Smooth muscle cell (in vitro differentiated cells): ENCODE results near the gene MYO9A. TPM values are rescaled to one million over a fixed set of nuclear protein-coding genes. Genes with fewer than 3 reads are reported as not detected.
"Not testable (repeated sequence)": the region's sequence is repeated elsewhere in the genome, so short reads cannot be mapped to it uniquely, and the experiment has no call there.

Experiments
- DNase-seq: peaks from one replicate; lab custom pipeline; 2025; ENCODE audit not compliant: unreplicated experiment; lab: John Stamatoyannopoulos, UW
- H2AFZ ChIP-seq: fragments of 200-600 bp; sonication (generic); 2 replicates; pipeline ENCODE4 v1.6.0; 2016; ENCODE audit warnings: antibody characterized with exemption, low read depth, mild to moderate bottlenecking
- H3F3A ChIP-seq: fragments of 200-600 bp; sonication (generic); 2 replicates; pipeline ENCODE4 v1.6.0; 2017; ENCODE audit warnings: antibody characterized with exemption, low read depth
- H3K27ac ChIP-seq: fragments of 200-600 bp; sonication (generic); 2 replicates; pipeline ENCODE4 v1.5.1; 2016; ENCODE audit warnings: low read depth, mild to moderate bottlenecking
- H3K27me3 ChIP-seq: fragments of 200-600 bp; sonication (generic); 2 replicates; pipeline ENCODE4 v1.6.1; 2016; ENCODE audit warnings: low read depth, mild to moderate bottlenecking
- H3K36me3 ChIP-seq: fragments of 200-600 bp; sonication (generic); 2 replicates; pipeline ENCODE4 v1.5.1; 2016; ENCODE audit warnings: low read depth
- H3K4me1 ChIP-seq: fragments of 200-600 bp; sonication (generic); 2 replicates; pipeline ENCODE4 v1.5.1; 2016; ENCODE audit warnings: low read depth
- H3K4me2 ChIP-seq: fragments of 200-600 bp; sonication (generic); 2 replicates; pipeline ENCODE4 v1.6.0; 2016; ENCODE audit warnings: mild to moderate bottlenecking
- H3K4me3 ChIP-seq: fragments of 200-600 bp; sonication (generic); 2 replicates; pipeline ENCODE4 v1.5.1; 2016; ENCODE audit warnings: mild to moderate bottlenecking
- H3K79me2 ChIP-seq: fragments of 200-600 bp; sonication (generic); 2 replicates; pipeline ENCODE4 v1.6.0; 2016; ENCODE audit warnings: low read depth, mild to moderate bottlenecking
- H3K9ac ChIP-seq: fragments of 200-600 bp; sonication (generic); 2 replicates; pipeline ENCODE4 v1.6.0; 2016; ENCODE audit warnings: low read depth
- H3K9me3 ChIP-seq: fragments of 200-600 bp; sonication (generic); replicated peaks from 2 replicates; pipeline ENCODE4 v1.5.1; 2016; ENCODE audit warnings: low read depth
- H4K20me1 ChIP-seq: fragments of 200-600 bp; sonication (generic); 2 replicates; pipeline ENCODE4 v1.6.0; 2016; ENCODE audit warnings: low read depth
- CTCF ChIP-seq: fragments of 200-600 bp; sonication (generic); IDR thresholded peaks from 2 replicates; pipeline ENCODE4 v1.5.1; 2017; ENCODE audit warnings: borderline replicate concordance, mild to moderate bottlenecking, antibody characterized with exemption; ENCODE audit not compliant: insufficient read depth, poor library complexity, severe bottlenecking
- WGBS: methylation state at CpG from one replicate; pipeline ENCODE4 v1.1.7; 2016; ENCODE audit warnings: low lambda C conversion rate; 5-methylcytosine and 5-hydroxymethylcytosine counted together
- polyA plus RNA-seq: library from polyadenylated mRNA; unstranded; fragments of >200 nt; fragmentation: Nextera tagmentation; extraction: Ambion mirVana; gene quantifications from 2 replicates; pipeline ENCODE4 v1.2.1, GENCODE V29; 2016
- total RNA-seq: library from RNA; depleted of rRNA; stranded (reverse); fragments of >200 nt; gene quantifications from 2 replicates; pipeline ENCODE4 v1.2.3, GENCODE V29; 2014

The MYO9A gene
- total and polyA plus RNA-seq, 2 experiments from 2014 or later, result 10.7 to 36.9 TPM

GRCh38 chr15:71885390-71885789 is 232.6 kb downstream of the MYO9A start:
- no peak overlapping the region for H3K4me3 ChIP-seq
- DNase-seq, result no peak
- WGBS, result 98% methylated on average over 6 of the region's 6 CpGs

GRCh38 chr15:71883447-71883846 is 234.5 kb downstream of the MYO9A start:
- H3K4me1 ChIP-seq, result peaks cover 15% of the 10 kb centered on the region
- H3K4me3 ChIP-seq, result no peak overlapping the region
- no peak overlapping the region for H3K27ac ChIP-seq
- H3K27me3 ChIP-seq, result no peaks in the 10 kb centered on the region
- H3F3A ChIP-seq, result no peaks in the 10 kb centered on the region
- no peak overlapping the region for H3K4me2 ChIP-seq
- no peak overlapping the region for H3K9ac ChIP-seq
- 93% methylated on average over 1 of the region's 1 CpG for WGBS
- no peak for DNase-seq
- no peak for TF ChIP-seq CTCF
- no peaks in the 10 kb centered on the region for H3K9me3 ChIP-seq
- peaks cover 15% of the 10 kb centered on the region for H3K36me3 ChIP-seq
- H4K20me1 ChIP-seq, result no peaks in the 10 kb centered on the region
- H2AFZ ChIP-seq, result no peak overlapping the region
- no peaks in the 10 kb centered on the region for H3K79me2 ChIP-seq

More at GRCh38 chr15:71885390-71885789, 232.6 kb downstream of the MYO9A start:
- Histone ChIP-seq H3K36me3 (peaks cover 5% of the 10 kb centered on the region), H3K27ac (no peak overlapping the region), H3K27me3 (no peaks in the 10 kb centered on the region), H3K9me3 (no peaks in the 10 kb centered on the region), H3K4me2 (no peak overlapping the region), H3F3A (no peaks in the 10 kb centered on the region), H3K79me2 (no peaks in the 10 kb centered on the region), H2AFZ (no peak overlapping the region), H3K4me1 (peaks cover 10% of the 10 kb centered on the region), H4K20me1 (no peaks in the 10 kb centered on the region), H3K9ac (no peak overlapping the region)
- TF ChIP-seq CTCF, result no peak

GRCh38 chr15:71880276-71880675 is 237.7 kb downstream of the MYO9A start:
- Histone ChIP-seq H3F3A (no peaks in the 10 kb centered on the region), H3K4me1 (peaks cover 11% of the 10 kb centered on the region), H3K9me3 (no peaks in the 10 kb centered on the region), H3K27ac (no peak overlapping the region), H3K36me3 (peaks cover 11% of the 10 kb centered on the region), H3K27me3 (no peaks in the 10 kb centered on the region), H3K4me3 (no peak overlapping the region), H4K20me1 (no peaks in the 10 kb centered on the region), H2AFZ (no peak overlapping the region), H3K9ac (no peak overlapping the region), H3K79me2 (no peaks in the 10 kb centered on the region), H3K4me2 (no peak overlapping the region)
- WGBS, result 82% methylated on average over 6 of the region's 6 CpGs
- no peak for TF ChIP-seq CTCF
- no peak for DNase-seq

- no peaks in the 10 kb centered on the region for H3F3A ChIP-seq
- no peak overlapping the region for H2AFZ ChIP-seq
- no peak for TF ChIP-seq CTCF
- no peak overlapping the region for H3K27ac ChIP-seq
- H3K36me3 ChIP-seq, result peaks cover 5% of the 10 kb centered on the region
- H3K27me3 ChIP-seq, result no peaks in the 10 kb centered on the region
- H3K79me2 ChIP-seq, result no peaks in the 10 kb centered on the region
- H3K4me2 ChIP-seq, result no peak overlapping the region
- H3K4me3 ChIP-seq, result no peak overlapping the region
- H3K4me1 ChIP-seq, result no peaks in the 10 kb centered on the region
- no peak for DNase-seq
- no peaks in the 10 kb centered on the region for H4K20me1 ChIP-seq
- WGBS, result 86% methylated on average over 3 of the region's 3 CpGs
- H3K9ac ChIP-seq, result no peak overlapping the region
- H3K9me3 ChIP-seq, result no peaks in the 10 kb centered on the region
Observed at GRCh38 chr15:71874245-71874644, 243.7 kb downstream of the MYO9A start.

GRCh38 chr15:71858232-71858631 is 259.7 kb downstream of the MYO9A start:
- not testable (repeated sequence) for H3K4me3 ChIP-seq, H3K4me2 ChIP-seq, H3K9ac ChIP-seq, H3K79me2 ChIP-seq, H3K27ac ChIP-seq, H2AFZ ChIP-seq, H3K27me3 ChIP-seq, H3K9me3 ChIP-seq, DNase-seq, H4K20me1 ChIP-seq, H3F3A ChIP-seq, H3K4me1 ChIP-seq
- 100% methylated on average over 4 of the region's 4 CpGs for WGBS
- H3K36me3 ChIP-seq, result peaks cover 14% of the 10 kb centered on the region
